ENCODE results near the gene ACTR3. TPM values are rescaled to one million over a fixed set of nuclear protein-coding genes. Genes with fewer than 3 reads are reported as not detected.

ACTR3 gene
- total and polyA plus RNA-seq, 2 of the 4 experiments (the other 2 are of a cell fraction) = 246 to 307 TPM

DNA sequence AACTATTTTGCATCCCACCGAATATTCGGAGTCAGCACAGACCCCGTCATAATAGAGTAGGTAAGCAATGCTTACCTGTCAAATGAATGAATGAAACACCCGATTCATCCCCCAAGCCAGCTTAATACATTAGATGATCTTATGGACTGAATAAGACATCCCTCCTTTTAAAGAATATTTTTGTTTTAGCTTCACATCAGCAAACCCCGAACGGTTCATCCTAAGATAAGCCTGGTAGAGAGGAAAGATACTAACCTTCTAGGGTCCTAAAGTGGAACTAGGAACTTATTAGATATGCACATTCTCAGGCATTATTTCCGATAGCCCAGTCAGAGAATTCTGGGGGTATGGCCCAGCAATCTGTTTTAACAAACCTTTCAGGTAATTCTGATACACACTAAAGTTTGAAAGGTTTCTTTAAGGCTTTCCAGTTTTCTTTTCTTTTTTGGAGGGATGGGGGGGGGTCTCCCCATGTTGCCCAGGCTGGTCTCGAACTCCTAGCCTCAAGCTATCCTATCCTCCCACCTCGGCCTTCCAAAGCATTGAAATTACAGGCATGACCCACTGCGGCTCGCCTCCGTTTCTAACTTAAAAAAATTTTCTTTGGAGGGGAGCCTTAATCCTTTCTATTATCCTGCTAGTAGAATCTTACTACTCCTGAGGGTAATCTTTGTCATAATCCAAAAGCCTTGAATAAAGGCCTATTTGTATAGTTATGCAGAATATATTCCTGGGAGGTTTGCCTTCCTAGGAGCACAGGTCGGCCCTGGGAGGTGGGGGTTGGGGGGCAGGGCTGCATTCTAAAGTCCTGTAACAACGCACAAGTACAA is 1.0 kb upstream of the ACTR3 start:
- Histone ChIP-seq H3K23ac (ENCODE audit: low read depth, low read length) (peak overlapping the region; percentile 95), H4K5ac (ENCODE audit: low read depth, low read length) (peak overlapping the region; percentile 70), H4K20me1 (ENCODE audit: insufficient read depth, low read length) (peaks cover 18% of the 10 kb centered on the region; the same call in 1 of the 2 replicates), H3K27ac (ENCODE audit: insufficient read depth, low read length) (peak overlapping the region; percentile 85), H3K79me1 (ENCODE audit: low read depth in 1 of 2, low read length in 2 of 2) (peaks cover 10 to 28% of the 10 kb centered on the region in 2 experiments), H3K27me3 (ENCODE audit: control insufficient read depth, insufficient read depth, low read length) (no peaks in the 10 kb centered on the region), H2BK120ac (ENCODE audit: low read depth, low read length) (peak overlapping the region; percentile 62), H3K4me1 (ENCODE audit: control insufficient read depth, insufficient read depth, low read length) (peaks cover 8% of the 10 kb centered on the region), H3K4me2 (ENCODE audit: low read depth, low read length) (peak overlapping the region; percentile 34), H2AK5ac (ENCODE audit: low read depth, low read length) (peak overlapping the region; percentile 26), H4K8ac (ENCODE audit: low read depth in 2 of 2, low read length in 2 of 2) (peak overlapping the region; percentile 68 to 92), H2AFZ (replicated peaks; ENCODE audit: low read length, poor library complexity) (peak overlapping the region; percentile 94), H2BK15ac (ENCODE audit: low read depth, low read length) (peak overlapping the region; percentile 26; the same call in 2 of the 3 replicates), H4K91ac (ENCODE audit: insufficient read depth, low read depth, low read length) (peak overlapping the region; percentile 97), H2AK9ac (replicated peaks; ENCODE audit: low read depth, low read length, poor library complexity) (peak overlapping the region; percentile 63), H3K4me3 (ENCODE audit: insufficient read depth, low read depth, low read length) (peak overlapping the region; percentile 58), H3K14ac (replicated peaks; ENCODE audit: low read depth, low read length) (peak overlapping the region; percentile 96), H3K9ac (ENCODE audit: low read depth, low read length) (peak overlapping the region; percentile 91), H3K9me3 (ENCODE audit: control insufficient read depth, insufficient read depth, low read length) (no peaks in the 10 kb centered on the region), H3K4ac (ENCODE audit: low read depth, low read length) (peak overlapping the region; percentile 92), H3K56ac (ENCODE audit: extremely low read depth, insufficient read depth, low read length) (peak overlapping the region; percentile 94), H2BK5ac (ENCODE audit: low read depth, low read length, poor library complexity, severe bottlenecking) (peak overlapping the region; percentile 80), H3K36me3 (ENCODE audit: control insufficient read depth, insufficient read depth, low read length) (no peaks in the 10 kb centered on the region), H3K9me1 (ENCODE audit: insufficient read depth, low read length) (peaks cover 9% of the 10 kb centered on the region), H3K18ac (ENCODE audit: low read depth, low read length) (peak overlapping the region; percentile 68), H2BK20ac (ENCODE audit: low read depth, low read length) (0 out of 2 replicates have a peak overlapping the region, but pooled peaks have one; percentile 12)
- BruUV-seq (replicated peaks) = TSS peak; percentile 67
- POLR2A ChIA-PET (ENCODE audit: unreplicated experiment) = no interaction called here
- CTCF ChIA-PET = no interaction called here
- DNase-seq = no peak
- no peak; the same call in 1 of the 2 replicates for ATAC-seq (ENCODE audit: low read depth)
- WGBS, 2 experiments (ENCODE audit: extremely low coverage in 2 of 2, insufficient read length in 1 of 2) = no CpG with 5 or more reads among the region's 14 CpGs
- dilution Hi-C loops (cut with HindIII; ENCODE audit: low sequenced_read_pairs, unreplicated experiment) (no loop called here), intact Hi-C loops (cut with micrococcal nuclease) (loop anchor here (1.0 to 2.0 kb wide), 2 partner anchors 70 to 133 kb away; partner anchors contain the start of gene SLC35F5), in situ Hi-C loops (cut with MboI; ENCODE audit: low sequenced_read_pairs) (loop anchor here (5.0 kb wide), 1 partner anchor 132 kb away; the partner anchor contains the start of gene SLC35F5)
- TF ChIP-seq SMC3 (IDR thresholded peaks at IDR 0.05; ENCODE audit: low read depth, low read length) (no peak), MAFK (IDR thresholded peaks at IDR 0.05; ENCODE audit: low read depth, low read length) (no peak), BHLHE40 (IDR thresholded peaks at IDR 0.05; ENCODE audit: low read depth, low read length) (no peak), CEBPB (IDR thresholded peaks at IDR 0.05; ENCODE audit: low read depth, low read length) (no peak)
